ENCODE measurements around the gene SELP. TPM values are rescaled to one million over a fixed set of nuclear protein-coding genes. Genes with fewer than 3 reads are reported as not detected.

The SELP gene
- total and polyA plus RNA-seq, 9 of the 15 experiments (the other 6 are each of a cell fraction or from before 2014, with no cell fraction given) = not detected

GRCh38 chr1:169624912-169625311 lies 5.0 kb downstream of the SELP start:
- H3K27ac ChIP-seq (ENCODE audit: extremely low read depth, low read depth, low read length) = no peak overlapping the region
- POLR2A ChIA-PET = no interaction called here
- no peak for FAIRE-seq
- no peaks in the 10 kb centered on the region for H4K20me1 ChIP-seq (replicated peaks; ENCODE audit: control insufficient read depth, insufficient read depth, low read length)
- 0 out of 5 replicates have a peak, but pooled peaks cover 0 to 10% of the 10 kb centered on the region in 2 experiments for H3K27me3 ChIP-seq (ENCODE audit: control insufficient read depth in 2 of 2, insufficient read depth in 2 of 2, low read length in 2 of 2)
- intact Hi-C loops (cut with micrococcal nuclease) (no loop called here), in situ Hi-C loops (cut with MboI) (no loop called here)
- H3K4me3 ChIP-seq = no peak overlapping the region
- no peak for ATAC-seq
- CTCF ChIA-PET (ENCODE audit: low intra/inter-chr PET ratio) = no interaction called here
- 2% methylated on average over 2 of the region's 2 CpGs for WGBS (ENCODE audit: insufficient coverage, low coverage, missing lambda C conversion rate)
- H2AFZ ChIP-seq (ENCODE audit: low read depth, low read length) = no peak overlapping the region
- H3K36me3 ChIP-seq (ENCODE audit: control insufficient read depth, insufficient read depth, low read length) = no peaks in the 10 kb centered on the region
- no peaks in the 10 kb centered on the region for H3K9me1 ChIP-seq (ENCODE audit: control insufficient read depth, insufficient read depth, low read length)
- H3K4me2 ChIP-seq (ENCODE audit: insufficient read depth, low read length) = no peak overlapping the region
- no peaks in the 10 kb centered on the region for H3K79me2 ChIP-seq (ENCODE audit: control insufficient read depth, insufficient read depth, low read length)
- no peak overlapping the region for H3K9ac ChIP-seq (ENCODE audit: insufficient read depth in 1 of 2, low read depth in 2 of 2, low read length in 2 of 2)
- no TSS peak for BruUV-seq (replicated peaks)
- H3K4me1 ChIP-seq (replicated peaks in 1 of 2; ENCODE audit: control insufficient read depth in 2 of 2, insufficient read depth in 2 of 2, low read length in 2 of 2) = no peaks in the 10 kb centered on the region
- no peak for DNase-seq (ENCODE audit: extremely low read depth in 1 of 4, low spot score in 3 of 4)
- no peaks in the 10 kb centered on the region for H3K9me3 ChIP-seq (replicated peaks; ENCODE audit: control insufficient read depth, insufficient read depth, low read depth, low read length)
- TF ChIP-seq HDGF (IDR thresholded peaks at IDR 0.05) (no peak), GTF2B (IDR thresholded peaks at IDR 0.05; ENCODE audit: extremely low read depth, insufficient read length) (no peak)
- TF ChIP-seq, protein P1, sequence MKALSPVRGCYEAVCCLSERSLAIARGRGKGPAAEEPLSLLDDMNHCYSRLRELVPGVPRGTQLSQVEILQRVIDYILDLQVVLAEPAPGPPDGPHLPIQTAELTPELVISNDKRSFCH (CRISPR knock-in tag; IDR thresholded peaks at IDR 0.05) = no peak
- TF ChIP-seq, protein P1 (tag; IDR thresholded peaks at IDR 0.05) = 0 out of 2 replicates have a peak, but pooled peaks have one; percentile 48

GRCh38 chr1:169624122-169624521 lies 5.8 kb downstream of the SELP start:
- FAIRE-seq = no peak
- TF ChIP-seq ADNP (tag; IDR thresholded peaks at IDR 0.05) (no peak), TAF1 (IDR thresholded peaks at IDR 0.05; ENCODE audit: control insufficient read depth, extremely low read depth, insufficient read depth, low read length, severe bottlenecking) (no peak), PHTF2 (CRISPR knock-in tag; IDR thresholded peaks at IDR 0.05) (no peak), ZHX1 (conservative IDR thresholded peaks at IDR 0.05; ENCODE audit: low read length) (no peak), FOXK2 (conservative IDR thresholded peaks at IDR 0.05 in 1 of 2, IDR thresholded peaks at IDR 0.05 in 1 of 2; ENCODE audit: low read depth in 2 of 2) (no peak), ERF (CRISPR knock-in tag; IDR thresholded peaks at IDR 0.05) (no peak), GABPA (tag; conservative IDR thresholded peaks at IDR 0.05; ENCODE audit: low read depth) (no peak)
- TF ChIP-seq, protein P2, sequence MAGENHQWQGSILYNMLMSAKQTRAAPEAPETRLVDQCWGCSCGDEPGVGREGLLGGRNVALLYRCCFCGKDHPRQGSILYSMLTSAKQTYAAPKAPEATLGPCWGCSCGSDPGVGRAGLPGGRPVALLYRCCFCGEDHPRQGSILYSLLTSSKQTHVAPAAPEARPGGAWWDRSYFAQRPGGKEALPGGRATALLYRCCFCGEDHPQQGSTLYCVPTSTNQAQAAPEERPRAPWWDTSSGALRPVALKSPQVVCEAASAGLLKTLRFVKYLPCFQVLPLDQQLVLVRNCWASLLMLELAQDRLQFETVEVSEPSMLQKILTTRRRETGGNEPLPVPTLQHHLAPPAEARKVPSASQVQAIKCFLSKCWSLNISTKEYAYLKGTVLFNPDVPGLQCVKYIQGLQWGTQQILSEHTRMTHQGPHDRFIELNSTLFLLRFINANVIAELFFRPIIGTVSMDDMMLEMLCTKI (IDR thresholded peaks at IDR 0.05; ENCODE audit: partially characterized antibody) = no peak

More at GRCh38 chr1:169624122-169624521, 5.8 kb downstream of the SELP start:
- BruUV-seq (replicated peaks) = no TSS peak
- DNase-seq (ENCODE audit: extremely low read depth in 1 of 4, low spot score in 3 of 4) (no peak), ATAC-seq (no peak)
- H3K4me1 ChIP-seq (replicated peaks in 1 of 2; ENCODE audit: control insufficient read depth in 2 of 2, insufficient read depth in 2 of 2, low read length in 2 of 2) = no peaks in the 10 kb centered on the region
- no peak overlapping the region for H3K4me2 ChIP-seq (ENCODE audit: insufficient read depth, low read length)
- H3K79me2 ChIP-seq (ENCODE audit: control insufficient read depth, insufficient read depth, low read length) = no peaks in the 10 kb centered on the region
- no peaks in the 10 kb centered on the region for H3K36me3 ChIP-seq (ENCODE audit: control insufficient read depth, insufficient read depth, low read length)
- 0 out of 5 replicates have a peak, but pooled peaks cover 0 to 10% of the 10 kb centered on the region in 2 experiments for H3K27me3 ChIP-seq (ENCODE audit: control insufficient read depth in 2 of 2, insufficient read depth in 2 of 2, low read length in 2 of 2)
- H3K9ac ChIP-seq (ENCODE audit: insufficient read depth in 1 of 2, low read depth in 2 of 2, low read length in 2 of 2) = no peak overlapping the region
- intact Hi-C loops (cut with micrococcal nuclease) = no loop called here
- in situ Hi-C loops (cut with MboI) = no loop called here
- H3K9me1 ChIP-seq (ENCODE audit: control insufficient read depth, insufficient read depth, low read length) = no peaks in the 10 kb centered on the region
- no peak overlapping the region for H2AFZ ChIP-seq (ENCODE audit: low read depth, low read length)
- no peaks in the 10 kb centered on the region for H4K20me1 ChIP-seq (replicated peaks; ENCODE audit: control insufficient read depth, insufficient read depth, low read length)
- H3K9me3 ChIP-seq (replicated peaks; ENCODE audit: control insufficient read depth, insufficient read depth, low read depth, low read length) = no peaks in the 10 kb centered on the region
- ChIA-PET POLR2A (no interaction called here), CTCF (ENCODE audit: low intra/inter-chr PET ratio) (no interaction called here)
- no peak overlapping the region for H3K4me3 ChIP-seq
- no peak overlapping the region for H3K27ac ChIP-seq (ENCODE audit: extremely low read depth, low read depth, low read length)

All from K562 (cell line).